Stimulated activated CD8-positive, alpha-beta memory T cell treated with anti-CD3 and anti-CD28 coated beads, Interleukin-4, amount 100 ng/mL, for 4 hours (primary cell): ENCODE data around the gene HYCC2.
"Not testable (repeated sequence)": the region's sequence is repeated elsewhere in the genome, so short reads cannot be mapped to it uniquely, and the experiment has no call there.

Experiments
- DNase-seq, 2 donors: peaks; one replicate each; pipeline ENCODE4 v3.0.0-alpha.2; 2020; ENCODE audit warnings: low read depth in 2 of 2, low spot score in 1 of 2

The HYCC2 gene

GRCh38 chr2:201072201-201072530 is 695 bp upstream of the HYCC2 start:
- no peak for DNase-seq

DNA sequence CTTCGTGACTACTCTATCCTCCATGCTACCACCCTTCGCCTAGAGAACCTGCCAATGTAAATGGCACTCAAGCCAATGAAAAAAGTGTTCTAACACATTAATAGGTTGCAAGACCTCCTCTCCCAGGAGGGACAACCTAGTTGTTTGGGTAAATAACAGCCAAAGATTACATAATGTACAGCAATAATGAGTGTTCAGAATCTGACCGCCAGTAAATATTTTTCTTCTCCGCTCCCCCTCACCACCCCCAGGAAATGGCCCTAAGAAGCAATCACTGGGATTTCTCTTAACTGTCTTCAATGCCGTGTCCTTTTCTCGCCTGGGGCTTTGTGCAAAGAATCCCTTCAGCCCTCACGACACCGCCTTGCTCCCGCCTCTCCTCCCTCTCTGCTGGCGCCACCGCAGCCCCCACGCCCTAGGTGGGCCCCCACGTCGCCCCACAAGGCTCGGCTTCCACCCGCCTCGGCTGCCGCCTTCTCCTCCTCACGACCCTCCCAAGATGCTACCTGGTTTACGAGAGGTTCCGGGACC is 458 bp downstream of the HYCC2 start:
- DNase-seq, result no peak

DNA sequence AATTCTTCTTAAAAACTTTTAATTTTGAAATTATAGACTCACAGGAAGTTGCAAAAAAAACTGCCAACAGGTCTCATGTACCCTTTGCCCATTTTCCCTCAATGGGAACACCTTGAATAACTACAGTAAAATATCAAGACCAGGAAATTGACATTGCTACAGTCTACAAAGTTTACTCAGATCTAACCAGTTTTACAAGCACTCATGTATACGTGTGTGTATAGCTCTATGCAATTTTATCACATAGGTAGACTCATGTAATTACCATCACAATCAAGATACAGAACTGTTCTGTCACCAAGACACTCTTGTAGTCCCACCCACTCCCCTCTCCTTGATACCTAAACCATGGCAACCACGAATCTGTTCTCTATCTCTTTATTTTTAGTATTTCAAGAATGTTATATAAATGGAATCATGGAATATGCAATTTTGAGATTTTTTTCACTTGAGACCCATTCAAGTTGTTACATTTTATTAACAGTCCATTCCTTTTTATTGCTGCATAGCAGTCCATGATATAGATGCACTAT is 6.6 kb downstream of the HYCC2 start:
- no peak for DNase-seq

DNA sequence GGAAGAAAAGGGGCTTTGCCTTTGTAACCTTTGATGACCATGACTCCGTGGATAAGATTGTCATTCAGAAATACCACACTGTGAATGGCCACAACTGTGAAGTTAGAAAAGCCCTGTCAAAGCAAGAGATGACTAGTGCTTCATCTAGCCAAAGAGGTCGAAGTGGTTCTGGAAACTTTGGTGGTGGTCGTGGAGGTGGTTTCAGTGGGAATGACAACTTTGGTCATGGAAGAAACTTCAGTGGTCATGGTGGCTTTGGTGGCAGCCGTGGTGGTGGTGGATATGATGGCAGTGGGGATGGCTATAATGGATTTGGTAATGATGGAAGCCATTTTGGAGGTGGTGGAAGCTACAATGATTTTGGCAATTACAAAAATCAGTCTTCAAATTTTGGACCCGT is 8.0 kb downstream of the HYCC2 start:
- DNase-seq, result not testable (repeated sequence)

DNA sequence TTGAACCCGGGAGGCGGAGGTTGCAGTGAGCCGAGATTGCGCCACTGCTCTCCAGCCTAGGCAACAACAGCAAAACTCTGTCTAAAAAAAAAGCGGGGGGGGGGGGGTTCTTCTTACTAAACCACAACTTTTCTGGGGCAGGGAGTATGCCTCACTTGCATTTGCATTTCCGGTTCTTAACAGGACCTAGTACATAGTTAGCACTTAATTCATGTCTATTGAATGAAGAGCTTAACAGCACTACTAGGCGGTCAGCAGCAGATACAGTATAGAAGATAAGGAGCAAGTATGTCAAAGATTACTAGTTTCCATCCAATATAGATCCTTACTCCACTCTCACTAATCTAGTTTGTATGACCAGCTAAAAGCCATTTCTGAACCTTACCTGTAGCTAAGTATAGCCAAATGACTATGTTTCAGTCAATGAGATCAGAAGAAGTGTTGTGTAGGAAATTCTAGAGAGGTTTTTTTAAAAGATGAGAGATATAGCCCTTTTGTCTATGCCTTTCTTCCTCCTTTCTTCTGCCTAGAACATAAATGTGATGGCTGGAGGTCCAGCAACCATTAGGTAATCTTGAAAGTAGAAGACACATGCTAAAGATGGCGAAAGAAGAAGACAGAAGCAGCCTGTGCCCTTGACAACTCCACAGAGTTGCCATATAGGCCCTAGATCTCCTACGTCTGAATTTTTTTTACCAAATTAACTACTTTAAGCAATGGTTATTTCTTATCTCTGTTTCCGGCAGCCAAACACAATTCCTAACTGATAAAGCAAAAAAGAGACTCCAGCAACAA is 11.3 kb downstream of the HYCC2 start:
- DNase-seq, result no peak

GRCh38 chr2:201058914-201059313 is 12.6 kb downstream of the HYCC2 start:
- DNase-seq, result no peak

- no peak for DNase-seq
Measured at GRCh38 chr2:201057715-201058248, 13.7 kb downstream of the HYCC2 start.

- DNase-seq, result no peak
Measured at GRCh38 chr2:201057087-201057521, 14.4 kb downstream of the HYCC2 start.

DNA sequence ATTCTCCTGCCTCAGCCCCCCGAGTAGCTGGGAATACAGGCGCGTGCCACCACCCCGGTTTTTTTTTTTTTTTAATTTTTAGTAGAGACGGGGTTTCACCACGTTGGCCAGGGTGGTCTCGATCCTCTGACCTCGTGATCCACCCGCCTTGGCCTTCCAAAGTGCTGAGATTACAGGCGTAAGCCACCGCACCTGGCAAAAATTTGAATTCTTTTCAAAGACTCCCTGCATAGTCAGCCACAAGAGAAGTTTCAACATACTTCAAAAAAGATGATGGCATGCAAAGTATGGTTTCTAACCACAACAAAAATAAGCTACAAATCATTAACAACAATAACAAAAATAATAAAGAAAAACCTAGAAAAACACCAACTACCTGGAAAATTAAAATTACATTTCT is 22.0 kb downstream of the HYCC2 start:
- no peak for DNase-seq

DNA sequence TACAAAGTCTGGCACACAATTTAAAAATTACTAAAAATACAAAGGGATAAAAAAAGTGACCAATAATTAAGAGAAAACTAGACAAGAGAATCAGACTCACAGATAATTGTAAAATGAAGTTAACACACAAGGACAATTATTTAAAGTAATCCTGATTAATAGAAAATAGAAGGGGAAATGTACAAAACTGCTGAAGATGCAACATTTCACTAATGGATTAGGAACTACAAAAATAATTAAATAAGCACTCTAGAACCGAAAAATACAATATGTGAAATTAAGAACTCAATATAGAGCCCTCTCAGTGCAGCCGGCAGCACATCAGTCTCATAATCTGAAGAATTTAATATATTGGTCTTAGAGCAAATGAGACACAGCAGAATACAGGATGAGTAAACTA is 24.6 kb downstream of the HYCC2 start:
- no peak for DNase-seq

- not testable (repeated sequence) for DNase-seq
Measured at GRCh38 chr2:201043050-201043449, 28.4 kb downstream of the HYCC2 start.

DNA sequence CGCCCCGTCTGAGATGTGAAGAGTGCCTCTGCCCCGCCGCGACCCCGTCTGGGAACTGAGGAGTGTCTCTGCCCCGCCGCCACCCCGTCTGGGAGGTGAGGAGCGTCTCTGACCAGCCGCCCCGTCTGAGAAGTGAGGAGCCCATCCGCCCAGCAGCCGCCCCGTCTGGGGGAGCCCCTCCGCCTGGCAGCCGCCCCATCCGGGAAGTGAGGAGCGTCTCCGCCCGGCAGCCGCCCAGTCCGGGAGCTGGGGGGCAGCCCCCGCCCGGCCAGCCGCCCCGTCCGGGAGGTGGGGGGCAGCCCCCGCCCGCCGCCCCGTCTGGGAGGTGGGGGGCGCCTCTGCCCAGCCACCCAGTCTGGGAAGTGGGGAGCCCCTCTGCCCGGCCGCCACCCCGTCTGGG is 29.0 kb downstream of the HYCC2 start:
- DNase-seq, result not testable (repeated sequence)

- no peak for DNase-seq
Measured at GRCh38 chr2:201040867-201041628, 30.4 kb downstream of the HYCC2 start.

DNA sequence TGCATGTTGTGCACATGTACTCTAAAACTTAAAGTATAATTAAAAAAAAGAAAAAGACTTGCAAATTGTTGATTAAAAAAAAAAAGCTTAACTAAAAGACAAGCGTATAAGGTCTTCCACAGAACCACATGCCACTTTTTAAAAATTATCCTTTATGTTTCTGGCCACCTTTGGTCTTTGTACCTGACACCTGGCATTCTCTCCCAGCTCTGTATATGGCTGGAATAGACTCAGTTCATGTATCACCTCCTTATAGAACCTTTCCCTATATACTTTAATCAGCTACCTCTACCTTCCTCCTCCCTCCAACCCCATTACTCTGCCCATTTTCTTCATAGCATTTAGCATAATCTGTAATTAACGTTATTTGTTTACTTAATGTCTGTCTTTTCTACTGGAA is 32.6 kb downstream of the HYCC2 start:
- no peak for DNase-seq

DNA sequence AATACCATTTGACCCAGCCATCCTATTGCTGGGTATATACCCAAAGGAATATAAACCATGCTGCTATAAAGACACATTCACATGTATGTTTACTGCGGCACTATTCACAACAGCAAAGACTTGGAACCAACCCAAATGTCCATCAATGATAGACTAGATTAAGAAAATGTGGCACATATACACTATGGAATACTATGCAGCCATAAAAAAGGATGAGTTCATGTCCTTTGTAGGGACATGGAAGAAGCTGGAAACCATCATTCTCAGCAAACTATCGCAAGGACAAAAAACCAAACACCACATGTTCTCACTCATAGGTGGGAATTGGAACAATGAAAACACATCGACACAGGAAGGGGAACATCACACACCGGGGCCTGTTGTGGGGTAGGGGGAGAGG is 33.1 kb downstream of the HYCC2 start:
- not testable (repeated sequence) for DNase-seq

- DNase-seq, result not testable (repeated sequence)
Measured at GRCh38 chr2:201034355-201034754, 37.1 kb downstream of the HYCC2 start.

DNA sequence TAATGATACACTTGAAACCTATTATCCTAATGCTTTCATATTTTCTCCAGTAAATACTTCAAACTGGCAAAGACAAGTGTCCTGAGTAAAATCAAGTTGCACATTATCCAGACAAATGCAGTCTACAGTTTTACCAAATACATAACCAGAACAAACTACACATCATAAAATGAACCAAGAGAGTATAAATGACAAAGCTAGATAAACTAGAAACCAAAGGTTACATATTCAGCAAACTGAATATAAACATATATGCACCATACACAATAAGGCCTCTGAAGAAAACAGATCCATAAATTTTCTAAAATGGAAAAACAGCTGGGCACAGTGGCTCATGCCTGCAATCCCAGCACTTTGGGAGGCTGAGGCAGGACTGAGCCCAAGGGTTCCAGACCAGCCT is 47.0 kb downstream of the HYCC2 start:
- no peak for DNase-seq

DNA sequence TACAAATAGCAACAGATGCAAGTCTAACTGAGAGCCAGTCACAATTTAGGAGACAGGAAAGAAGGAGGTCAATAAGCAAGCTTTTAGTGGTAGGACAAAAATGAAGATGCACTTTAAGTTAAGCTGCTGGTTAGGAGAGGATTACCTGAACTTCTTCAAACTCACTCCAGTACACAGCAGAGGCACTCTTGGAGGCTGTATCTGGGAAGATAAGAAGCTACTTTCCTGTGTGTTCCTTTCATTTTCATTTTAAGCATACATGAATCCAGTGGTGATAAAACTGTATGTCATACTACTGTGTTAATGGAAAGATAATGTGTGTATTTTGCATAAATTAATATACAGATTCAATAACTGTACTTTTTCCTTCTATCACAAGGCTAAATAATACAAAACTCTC is 49.6 kb downstream of the HYCC2 start:
- DNase-seq, result no peak
